Glutamatergic neuron (in vitro differentiated cells): ENCODE measurements around the gene OR6N1. TPM values are rescaled to one million over a fixed set of nuclear protein-coding genes. Genes with fewer than 3 reads are reported as not detected.

Source experiments
- DNase-seq: peaks from one replicate; pipeline ENCODE4 v3.0.0; 2022
- H3K27ac Mint-ChIP-seq: one replicate; pipeline ENCODE4 v1.8.0; 2020; ENCODE audit warnings: mild to moderate bottlenecking, mixed read lengths, inconsistent platforms; ENCODE audit not compliant: unreplicated experiment
- H3K27me3 Mint-ChIP-seq: one replicate; pipeline ENCODE4 v1.8.0; 2020; ENCODE audit warnings: mild to moderate bottlenecking, moderate library complexity, mixed read lengths, inconsistent platforms; ENCODE audit not compliant: unreplicated experiment
- H3K36me3 Mint-ChIP-seq: one replicate; pipeline ENCODE4 v1.8.0; 2020; ENCODE audit warnings: mild to moderate bottlenecking, mixed read lengths, inconsistent platforms; ENCODE audit not compliant: unreplicated experiment
- H3K4me1 Mint-ChIP-seq: one replicate; pipeline ENCODE4 v1.8.0; 2020; ENCODE audit warnings: mild to moderate bottlenecking, low read depth, mixed read lengths, inconsistent platforms; ENCODE audit not compliant: unreplicated experiment
- H3K4me3 Mint-ChIP-seq: one replicate; pipeline ENCODE4 v1.8.0; 2020; ENCODE audit warnings: mild to moderate bottlenecking, mixed read lengths, inconsistent platforms; ENCODE audit not compliant: unreplicated experiment
- H3K9me3 Mint-ChIP-seq: one replicate; pipeline ENCODE4 v1.8.0; 2020; ENCODE audit warnings: mild to moderate bottlenecking, moderate library complexity, mixed read lengths, inconsistent platforms; ENCODE audit not compliant: unreplicated experiment
- CTCF ChIP-seq: fragments of 200-600 bp; sonication (generic); IDR thresholded peaks from one replicate; pipeline ENCODE4 v1.5.0; 2021; ENCODE audit not compliant: partially characterized antibody, unreplicated experiment
- total RNA-seq: library from RNA; stranded (reverse); fragmentation: NEBNext Ultra II Directional; extraction: Animal tissue kit (Norgen Biotek cat#: 25700); gene quantifications from one replicate; pipeline ENCODE4 v1.2.1, GENCODE V29; 2021; ENCODE audit not compliant: unreplicated experiment

Gene OR6N1
- total RNA-seq, 1 donor from 2014 or later: not detected

GRCh38 chr1:158809862-158810261, 37.9 kb upstream of the OR6N1 start:
- Mint-ChIP-seq H3K9me3 (no peaks in the 10 kb centered on the region), H3K4me1 (no peaks in the 10 kb centered on the region), H3K27ac (no peak overlapping the region), H3K4me3 (no peak overlapping the region), H3K36me3 (no peaks in the 10 kb centered on the region), H3K27me3 (no peaks in the 10 kb centered on the region)
- TF ChIP-seq CTCF: no peak
- no peak for DNase-seq

GRCh38 chr1:158809256-158809655, 37.3 kb upstream of the OR6N1 start:
- H3K27me3 Mint-ChIP-seq: no peaks in the 10 kb centered on the region
- H3K36me3 Mint-ChIP-seq: no peaks in the 10 kb centered on the region
- H3K27ac Mint-ChIP-seq: no peak overlapping the region
- no peaks in the 10 kb centered on the region for H3K9me3 Mint-ChIP-seq
- no peak for DNase-seq
- H3K4me3 Mint-ChIP-seq: no peak overlapping the region
- H3K4me1 Mint-ChIP-seq: no peaks in the 10 kb centered on the region
- TF ChIP-seq CTCF: no peak

GRCh38 chr1:158806916-158807536, 35.0 kb upstream of the OR6N1 start:
- peaks cover 2% of the 10 kb centered on the region for H3K27me3 Mint-ChIP-seq
- H3K9me3 Mint-ChIP-seq: no peaks in the 10 kb centered on the region
- no peak for TF ChIP-seq CTCF
- no peaks in the 10 kb centered on the region for H3K4me1 Mint-ChIP-seq
- no peaks in the 10 kb centered on the region for H3K36me3 Mint-ChIP-seq
- no peak overlapping the region for H3K27ac Mint-ChIP-seq
- DNase-seq: no peak
- H3K4me3 Mint-ChIP-seq: no peak overlapping the region

GRCh38 chr1:158803678-158804077, 31.7 kb upstream of the OR6N1 start:
- H3K36me3 Mint-ChIP-seq: no peaks in the 10 kb centered on the region
- TF ChIP-seq CTCF: no peak
- no peak overlapping the region for H3K27ac Mint-ChIP-seq
- no peak for DNase-seq
- H3K4me3 Mint-ChIP-seq: no peak overlapping the region
- H3K9me3 Mint-ChIP-seq: no peaks in the 10 kb centered on the region
- H3K27me3 Mint-ChIP-seq: peaks cover 2% of the 10 kb centered on the region
- peaks cover 4% of the 10 kb centered on the region for H3K4me1 Mint-ChIP-seq

- Mint-ChIP-seq H3K27ac (no peak overlapping the region), H3K9me3 (no peaks in the 10 kb centered on the region), H3K4me3 (no peak overlapping the region), H3K4me1 (peaks cover 4% of the 10 kb centered on the region), H3K36me3 (no peaks in the 10 kb centered on the region), H3K27me3 (peaks cover 2% of the 10 kb centered on the region)
- no peak for DNase-seq
- no peak for TF ChIP-seq CTCF
These were observed 29.4 kb upstream of the OR6N1 start for GRCh38 chr1:158801396-158801795.
